Smooth muscle cell (in vitro differentiated cells): ENCODE data around the gene TPRN. TPM values are rescaled to one million over a fixed set of nuclear protein-coding genes. Genes with fewer than 3 reads are reported as not detected.

ENCODE experiments used
- DNase-seq: peaks from one replicate; lab custom pipeline; 2025; ENCODE audit not compliant: unreplicated experiment; lab: John Stamatoyannopoulos, UW
- H2AFZ ChIP-seq: fragments of 200-600 bp; sonication (generic); 2 replicates; pipeline ENCODE4 v1.6.0; 2016; ENCODE audit warnings: antibody characterized with exemption, low read depth, mild to moderate bottlenecking
- H3F3A ChIP-seq: fragments of 200-600 bp; sonication (generic); 2 replicates; pipeline ENCODE4 v1.6.0; 2017; ENCODE audit warnings: antibody characterized with exemption, low read depth
- H3K27ac ChIP-seq: fragments of 200-600 bp; sonication (generic); 2 replicates; pipeline ENCODE4 v1.5.1; 2016; ENCODE audit warnings: low read depth, mild to moderate bottlenecking
- H3K27me3 ChIP-seq: fragments of 200-600 bp; sonication (generic); 2 replicates; pipeline ENCODE4 v1.6.1; 2016; ENCODE audit warnings: low read depth, mild to moderate bottlenecking
- H3K36me3 ChIP-seq: fragments of 200-600 bp; sonication (generic); 2 replicates; pipeline ENCODE4 v1.5.1; 2016; ENCODE audit warnings: low read depth
- H3K4me1 ChIP-seq: fragments of 200-600 bp; sonication (generic); 2 replicates; pipeline ENCODE4 v1.5.1; 2016; ENCODE audit warnings: low read depth
- H3K4me2 ChIP-seq: fragments of 200-600 bp; sonication (generic); 2 replicates; pipeline ENCODE4 v1.6.0; 2016; ENCODE audit warnings: mild to moderate bottlenecking
- H3K4me3 ChIP-seq: fragments of 200-600 bp; sonication (generic); 2 replicates; pipeline ENCODE4 v1.5.1; 2016; ENCODE audit warnings: mild to moderate bottlenecking
- H3K79me2 ChIP-seq: fragments of 200-600 bp; sonication (generic); 2 replicates; pipeline ENCODE4 v1.6.0; 2016; ENCODE audit warnings: low read depth, mild to moderate bottlenecking
- H3K9ac ChIP-seq: fragments of 200-600 bp; sonication (generic); 2 replicates; pipeline ENCODE4 v1.6.0; 2016; ENCODE audit warnings: low read depth
- H3K9me3 ChIP-seq: fragments of 200-600 bp; sonication (generic); replicated peaks from 2 replicates; pipeline ENCODE4 v1.5.1; 2016; ENCODE audit warnings: low read depth
- H4K20me1 ChIP-seq: fragments of 200-600 bp; sonication (generic); 2 replicates; pipeline ENCODE4 v1.6.0; 2016; ENCODE audit warnings: low read depth
- WGBS: methylation state at CpG from one replicate; pipeline ENCODE4 v1.1.7; 2016; ENCODE audit warnings: low lambda C conversion rate; 5-methylcytosine and 5-hydroxymethylcytosine counted together
- polyA plus RNA-seq: library from polyadenylated mRNA; unstranded; fragments of >200 nt; fragmentation: Nextera tagmentation; extraction: Ambion mirVana; gene quantifications from 2 replicates; pipeline ENCODE4 v1.2.1, GENCODE V29; 2016
- total RNA-seq: library from RNA; depleted of rRNA; stranded (reverse); fragments of >200 nt; gene quantifications from 2 replicates; pipeline ENCODE4 v1.2.3, GENCODE V29; 2014
- TF ChIP-seq, protein P1 (sequence below): fragments of 200-600 bp; sonication (generic); IDR thresholded peaks from 2 replicates; pipeline ENCODE4 v1.5.1; 2017; ENCODE audit warnings: borderline replicate concordance, mild to moderate bottlenecking, antibody characterized with exemption; ENCODE audit not compliant: insufficient read depth, poor library complexity, severe bottlenecking

The TPRN gene
- total and polyA plus RNA-seq, 2 experiments from 2014 or later = 4.0 to 19.0 TPM

DNA sequence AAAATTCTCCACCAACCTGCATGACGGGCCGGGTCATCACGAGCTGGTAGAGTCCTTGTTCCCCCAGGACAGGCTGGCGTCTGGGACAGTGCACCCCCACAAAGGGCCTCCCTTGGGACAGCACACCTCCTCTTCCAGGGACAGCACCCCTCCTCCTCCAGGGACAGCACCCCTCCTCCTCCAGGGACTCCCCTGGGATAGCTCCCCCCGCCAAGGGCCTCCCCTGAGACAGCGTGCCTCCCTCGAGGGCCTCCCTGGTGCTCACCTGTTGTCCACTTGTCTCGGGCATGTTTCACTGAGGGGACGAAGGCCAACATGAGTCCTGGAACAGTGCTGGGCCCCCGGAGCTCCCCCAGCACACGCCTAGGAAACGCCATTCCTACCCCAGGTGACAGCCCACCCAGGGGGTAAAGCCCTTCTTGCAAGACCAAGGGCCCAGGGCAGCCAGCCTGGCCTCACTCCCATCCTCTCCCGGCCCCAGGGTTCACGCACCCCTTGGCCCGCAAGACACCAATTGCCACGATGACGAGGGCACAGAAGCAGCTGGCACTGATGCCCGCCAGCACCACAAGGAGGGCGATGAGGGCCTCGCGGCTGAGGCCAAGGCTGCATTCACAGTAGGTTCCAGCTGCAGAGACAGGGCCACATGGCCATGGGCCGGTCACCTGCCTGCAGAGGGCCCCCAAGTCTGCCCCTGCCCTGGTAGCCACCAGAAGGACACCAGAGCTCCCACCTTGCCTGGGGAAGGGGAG lies 29.2 kb downstream of the TPRN start:
- no peak for DNase-seq
- Histone ChIP-seq H3K4me1 (no peaks in the 10 kb centered on the region), H3K9ac (no peak overlapping the region), H4K20me1 (no peaks in the 10 kb centered on the region), H3K9me3 (no peaks in the 10 kb centered on the region), H3K36me3 (no peaks in the 10 kb centered on the region), H3K27me3 (peaks cover 62% of the 10 kb centered on the region), H3K79me2 (no peaks in the 10 kb centered on the region), H3K27ac (no peak overlapping the region), H3K4me2 (no peak overlapping the region), H3F3A (no peaks in the 10 kb centered on the region), H3K4me3 (no peak overlapping the region), H2AFZ (no peak overlapping the region)
- 88% methylated on average over 21 of the region's 22 CpGs for WGBS
- TF ChIP-seq, protein P1, sequence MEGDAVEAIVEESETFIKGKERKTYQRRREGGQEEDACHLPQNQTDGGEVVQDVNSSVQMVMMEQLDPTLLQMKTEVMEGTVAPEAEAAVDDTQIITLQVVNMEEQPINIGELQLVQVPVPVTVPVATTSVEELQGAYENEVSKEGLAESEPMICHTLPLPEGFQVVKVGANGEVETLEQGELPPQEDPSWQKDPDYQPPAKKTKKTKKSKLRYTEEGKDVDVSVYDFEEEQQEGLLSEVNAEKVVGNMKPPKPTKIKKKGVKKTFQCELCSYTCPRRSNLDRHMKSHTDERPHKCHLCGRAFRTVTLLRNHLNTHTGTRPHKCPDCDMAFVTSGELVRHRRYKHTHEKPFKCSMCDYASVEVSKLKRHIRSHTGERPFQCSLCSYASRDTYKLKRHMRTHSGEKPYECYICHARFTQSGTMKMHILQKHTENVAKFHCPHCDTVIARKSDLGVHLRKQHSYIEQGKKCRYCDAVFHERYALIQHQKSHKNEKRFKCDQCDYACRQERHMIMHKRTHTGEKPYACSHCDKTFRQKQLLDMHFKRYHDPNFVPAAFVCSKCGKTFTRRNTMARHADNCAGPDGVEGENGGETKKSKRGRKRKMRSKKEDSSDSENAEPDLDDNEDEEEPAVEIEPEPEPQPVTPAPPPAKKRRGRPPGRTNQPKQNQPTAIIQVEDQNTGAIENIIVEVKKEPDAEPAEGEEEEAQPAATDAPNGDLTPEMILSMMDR = no peak

DNA sequence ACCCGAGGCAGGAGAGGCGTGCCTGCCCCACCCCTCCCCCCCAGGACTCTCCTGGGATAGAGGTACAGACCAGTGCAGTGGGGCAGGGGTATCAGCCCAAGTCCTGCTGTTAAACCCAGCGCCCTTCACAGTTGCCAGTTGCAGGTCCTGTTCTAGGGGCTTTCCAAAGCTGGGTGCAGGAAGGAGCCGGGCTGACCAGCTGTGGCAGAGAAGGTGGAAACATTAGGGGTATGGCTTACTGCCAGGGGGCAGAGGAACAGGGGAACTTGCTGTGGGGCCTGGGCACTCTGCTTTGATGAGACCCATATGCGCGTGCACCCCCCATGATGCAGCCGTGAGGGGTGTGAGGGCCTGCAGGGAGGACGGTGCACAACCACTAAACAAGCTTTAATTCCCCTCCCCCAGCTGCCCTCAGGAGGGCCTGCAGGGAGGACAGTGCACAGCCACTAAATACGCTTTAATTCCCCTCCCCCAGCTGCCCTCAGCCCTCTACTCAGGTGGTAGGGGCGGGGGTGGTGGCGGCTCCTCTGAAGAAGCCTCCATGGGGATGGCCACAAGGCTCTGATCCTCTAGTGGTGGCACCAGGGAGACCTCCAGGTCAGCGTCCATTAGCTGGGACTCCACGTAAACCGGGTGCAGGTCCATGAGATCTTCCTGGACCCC lies 29.9 kb downstream of the TPRN start:
- no peaks in the 10 kb centered on the region for H3F3A ChIP-seq
- peaks cover 69% of the 10 kb centered on the region for H3K27me3 ChIP-seq
- no peaks in the 10 kb centered on the region for H3K9me3 ChIP-seq
- no peak for DNase-seq
- H3K79me2 ChIP-seq = no peaks in the 10 kb centered on the region
- H3K36me3 ChIP-seq = no peaks in the 10 kb centered on the region
- H3K4me1 ChIP-seq = no peaks in the 10 kb centered on the region
- H3K27ac ChIP-seq = no peak overlapping the region
- TF ChIP-seq, protein P1 = no peak
- H3K9ac ChIP-seq = no peak overlapping the region
- 67% methylated on average over 13 of the region's 14 CpGs for WGBS
- H3K4me3 ChIP-seq = no peak overlapping the region
- H3K4me2 ChIP-seq = no peak overlapping the region
- no peaks in the 10 kb centered on the region for H4K20me1 ChIP-seq
- no peak overlapping the region for H2AFZ ChIP-seq

DNA sequence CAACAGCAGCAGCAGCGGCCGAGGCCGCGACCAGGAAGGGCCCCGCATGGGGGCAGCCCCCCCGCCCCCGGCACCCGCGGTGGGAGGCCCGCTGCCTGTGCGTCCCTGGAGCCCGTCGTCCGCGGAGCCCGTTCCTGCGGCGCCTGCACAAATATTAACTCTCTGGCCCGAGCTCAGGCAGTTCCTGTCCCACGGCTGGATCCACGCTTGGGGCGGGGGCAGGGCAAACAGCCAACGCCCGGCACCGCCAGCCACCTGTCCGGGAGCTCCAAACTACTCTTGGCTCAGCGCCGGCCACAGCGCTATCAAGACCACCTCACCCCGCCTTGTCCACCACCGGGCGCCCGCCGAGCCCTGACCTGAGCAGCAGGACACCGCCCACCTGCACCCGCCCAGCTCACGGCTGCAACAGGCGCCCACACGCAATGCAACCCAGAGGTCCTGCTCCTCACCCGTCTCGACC lies 30.6 kb downstream of the TPRN start, which contains the start of gene LRRC26:
TSS of gene LRRC26 (minus strand) at position 156 of the 463 bp plus-strand sequence. CDS start at position 48, 108 bp downstream.
- H3K27me3 ChIP-seq = peaks cover 76% of the 10 kb centered on the region
- H3K36me3 ChIP-seq = no peaks in the 10 kb centered on the region
- no peaks in the 10 kb centered on the region for H3K9me3 ChIP-seq
- H2AFZ ChIP-seq = no peak within 1 kb of the TSS
- TF ChIP-seq, protein P1 = no peak
- WGBS = 41% methylated on average over 17 of the region's 41 CpGs
- H3F3A ChIP-seq = no peaks in the 10 kb centered on the region
- peak within 1 kb of the TSS; percentile 78 for H3K4me2 ChIP-seq
- no peaks in the 10 kb centered on the region for H3K4me1 ChIP-seq
- no peak within 1 kb of the TSS for H3K27ac ChIP-seq
- no peaks in the 10 kb centered on the region for H4K20me1 ChIP-seq
- H3K79me2 ChIP-seq = no peaks in the 10 kb centered on the region
- DNase-seq = no peak
- peak within 1 kb of the TSS; percentile 24 for H3K4me3 ChIP-seq
- no peak within 1 kb of the TSS for H3K9ac ChIP-seq
